Fibroblast of pulmonary artery (primary cell): ENCODE results near the gene CGGBP1.
A peak's percentile ranks its signal among the peaks of the same experiment; 100 is the strongest.

Experiments used
- DNase-seq: peaks from one replicate; pipeline ENCODE4 v3.0.0-alpha.2; 2010; ENCODE audit warnings: low read depth
- H3K4me3 ChIP-seq: replicated peaks from 2 replicates; pipeline ENCODE4 v1.5.1; 2011; ENCODE audit warnings: low read depth, mild to moderate bottlenecking, control low read depth, low read length, moderate library complexity
- CTCF ChIP-seq: IDR thresholded peaks from 2 replicates; pipeline ENCODE4 v1.5.1; 2011; ENCODE audit warnings: mild to moderate bottlenecking, control low read depth, low read length, inconsistent platforms; ENCODE audit errors: missing control alignments

The CGGBP1 gene

GRCh38 chr3:88058306-88058580 lies 562 bp downstream of the CGGBP1 start:
- no peak for TF ChIP-seq CTCF
- peak overlapping the region; percentile 73 for H3K4me3 ChIP-seq

DNA sequence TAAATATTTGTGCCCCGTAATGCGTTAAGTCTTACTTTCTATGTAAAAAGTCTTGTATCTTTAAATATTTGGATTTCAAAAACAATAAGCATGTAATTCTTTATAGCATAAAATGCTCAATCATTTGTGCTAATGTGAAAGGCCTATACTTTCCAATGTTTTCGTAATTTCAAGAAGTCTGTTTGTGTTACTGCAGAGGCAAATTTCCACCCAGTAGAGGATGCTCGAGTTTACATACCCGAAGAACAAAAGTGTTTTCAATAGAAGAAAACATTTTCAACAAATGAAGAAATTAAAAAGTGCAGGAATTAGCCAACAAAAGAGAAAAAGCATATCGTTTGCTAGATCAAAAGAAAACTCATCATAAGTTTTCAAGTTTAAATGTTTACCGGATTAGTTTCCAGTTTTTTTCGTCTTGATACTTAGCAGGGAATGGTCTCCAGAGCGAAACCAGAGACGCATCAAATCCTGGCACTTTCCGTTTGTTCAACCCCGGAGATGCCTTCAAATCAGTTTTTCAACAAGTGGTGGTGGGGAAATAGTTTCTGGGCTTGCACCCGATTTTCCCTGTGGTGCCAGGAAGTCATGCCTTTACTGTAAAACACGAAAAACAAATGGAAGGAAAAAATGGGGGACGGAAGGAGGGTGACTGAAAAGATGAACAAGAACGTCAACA lies 1.0 kb downstream of the CGGBP1 start:
- peak; percentile 46 for DNase-seq
- H3K4me3 ChIP-seq: peak overlapping the region; percentile 73
- peak; percentile 37 for TF ChIP-seq CTCF

More at GRCh38 chr3:88058306-88058580, 562 bp downstream of the CGGBP1 start:
- DNase-seq: no peak

DNA sequence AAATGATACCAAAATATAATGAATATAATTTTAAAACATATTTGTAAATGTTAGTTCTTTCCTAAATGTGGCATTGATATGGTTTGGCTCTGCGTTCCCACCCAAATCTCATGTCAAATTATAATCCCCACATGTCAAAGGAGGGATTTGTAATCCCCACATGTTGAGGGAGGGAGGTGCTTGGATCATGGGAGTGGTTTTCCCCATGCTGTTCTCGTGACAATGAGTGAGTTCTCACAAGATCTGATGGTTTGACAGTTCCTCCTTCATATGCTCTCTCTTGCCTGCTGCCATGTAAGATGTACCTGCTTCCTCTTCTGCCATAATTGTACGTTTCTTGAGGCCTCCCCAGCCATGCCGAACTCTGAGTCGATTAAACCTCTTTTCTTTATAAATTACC lies 12.0 kb downstream of the CGGBP1 start:
- DNase-seq: no peak
- no peak for TF ChIP-seq CTCF
- H3K4me3 ChIP-seq: no peak overlapping the region

DNA sequence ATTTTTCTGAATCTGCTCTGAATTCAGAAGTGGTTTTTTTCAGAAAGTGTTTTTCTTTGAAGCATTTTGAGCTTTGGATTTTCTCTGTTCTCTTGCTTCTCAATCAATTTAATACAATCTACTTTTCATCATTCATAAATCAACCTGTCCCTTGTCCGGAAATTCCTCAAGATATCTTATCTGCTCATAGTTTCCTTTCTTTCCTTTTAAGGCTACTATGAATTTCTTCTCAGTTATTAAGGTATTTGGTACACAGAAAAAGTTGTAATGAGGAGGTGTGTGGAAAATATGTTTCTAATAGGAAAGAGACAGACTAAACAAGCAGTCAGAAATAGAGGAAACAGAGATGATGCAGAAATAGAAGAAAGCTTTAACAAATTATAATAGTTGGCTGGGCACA lies 14.4 kb downstream of the CGGBP1 start:
- no peak overlapping the region for H3K4me3 ChIP-seq
- no peak for DNase-seq
- no peak for TF ChIP-seq CTCF

DNA sequence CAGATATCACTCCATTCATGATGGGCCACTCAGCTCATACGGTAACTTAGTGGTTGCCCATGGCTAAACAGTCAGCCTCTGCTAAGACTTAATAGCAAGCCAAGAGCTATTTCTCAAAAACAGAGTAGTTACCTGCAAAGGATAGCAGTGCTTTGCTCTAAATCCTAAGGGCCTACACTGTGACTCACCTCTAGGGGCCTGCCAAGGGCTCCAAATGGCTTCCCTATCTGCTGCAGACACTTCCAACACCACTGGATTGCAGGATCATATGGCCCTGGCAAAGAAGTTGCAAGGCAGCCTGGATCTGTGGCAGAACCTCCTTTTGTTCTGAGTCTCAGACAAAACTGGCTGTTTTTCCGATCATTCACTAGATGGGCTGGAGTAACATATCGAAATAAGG lies 17.8 kb downstream of the CGGBP1 start:
- H3K4me3 ChIP-seq: no peak overlapping the region
- no peak for DNase-seq
- TF ChIP-seq CTCF: no peak

GRCh38 chr3:88040529-88040928 lies 18.3 kb downstream of the CGGBP1 start:
- DNase-seq: no peak
- TF ChIP-seq CTCF: no peak
- no peak overlapping the region for H3K4me3 ChIP-seq

DNA sequence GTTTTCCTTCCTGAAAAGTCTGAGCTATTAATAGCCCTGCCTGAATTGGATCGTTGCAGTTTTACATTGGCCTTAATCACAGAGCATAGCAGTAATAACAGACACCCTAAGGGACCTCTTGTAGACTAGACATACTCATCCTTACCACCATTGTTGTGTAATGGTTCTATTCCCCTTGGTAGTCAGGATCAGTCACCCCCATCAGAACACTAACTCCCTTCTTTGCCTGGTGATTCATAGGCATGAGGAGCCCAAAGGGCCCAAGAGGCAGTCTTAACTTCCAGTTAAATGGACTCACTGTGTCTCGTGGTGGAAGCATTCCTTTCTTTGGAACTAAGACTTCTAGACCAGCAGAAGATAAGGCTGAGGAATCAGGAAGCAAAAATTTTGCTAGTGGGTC lies 20.2 kb downstream of the CGGBP1 start:
- peak; percentile 50 for DNase-seq
- H3K4me3 ChIP-seq: no peak overlapping the region
- no peak for TF ChIP-seq CTCF
